OCI-LY7 (cell line): Measurements from ENCODE around the gene OVCA2.

Experiments
- EZH2phosphoT487 ChIP-seq: fragments of 200-600 bp; sonication (generic); IDR thresholded peaks from 2 replicates; pipeline ENCODE4 v1.6.1; 2018; ENCODE audit warnings: low read depth, borderline replicate concordance, mild to moderate bottlenecking, mixed run types, antibody characterized with exemption, low read length, moderate library complexity, mixed read lengths
- TF ChIP-seq, protein P1 (sequence below): fragments of 200-600 bp; sonication (generic); conservative IDR thresholded peaks from 2 replicates; pipeline ENCODE4 v1.5.1; 2014; ENCODE audit warnings: mild to moderate bottlenecking, antibody characterized with exemption, low read length, moderate library complexity, mixed read lengths

DNA sequence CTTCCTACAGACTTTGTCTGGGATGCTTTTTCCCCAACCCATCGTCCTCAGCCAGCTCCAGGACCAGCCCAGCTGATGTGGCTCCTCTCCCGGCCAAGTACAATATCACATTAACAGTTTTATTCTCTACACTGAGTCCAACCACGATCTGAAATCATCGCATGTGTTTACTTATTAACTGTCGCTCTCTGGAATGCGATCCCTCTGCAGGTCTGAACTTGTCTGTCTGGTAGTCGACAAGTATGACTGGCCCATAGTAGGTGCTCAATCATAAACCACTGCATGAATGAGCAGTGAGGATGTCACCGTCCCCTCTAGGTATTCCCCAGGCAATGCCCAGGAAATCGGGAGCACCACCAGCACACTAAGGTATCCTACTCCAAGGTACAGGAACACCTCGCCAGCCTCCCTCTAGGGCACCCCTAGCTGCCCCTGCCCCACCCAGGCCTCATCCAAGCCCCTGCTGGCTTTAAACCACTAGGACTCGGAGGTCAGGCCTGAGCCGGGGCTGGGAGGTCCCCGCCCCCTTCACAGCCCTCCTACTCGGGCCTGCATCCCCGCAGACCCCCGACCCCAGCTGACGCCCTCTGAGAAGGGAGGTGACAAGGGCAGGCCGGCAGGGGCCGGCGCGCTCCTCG, 44.4 kb upstream of the OVCA2 start:
- TF ChIP-seq, protein P1, sequence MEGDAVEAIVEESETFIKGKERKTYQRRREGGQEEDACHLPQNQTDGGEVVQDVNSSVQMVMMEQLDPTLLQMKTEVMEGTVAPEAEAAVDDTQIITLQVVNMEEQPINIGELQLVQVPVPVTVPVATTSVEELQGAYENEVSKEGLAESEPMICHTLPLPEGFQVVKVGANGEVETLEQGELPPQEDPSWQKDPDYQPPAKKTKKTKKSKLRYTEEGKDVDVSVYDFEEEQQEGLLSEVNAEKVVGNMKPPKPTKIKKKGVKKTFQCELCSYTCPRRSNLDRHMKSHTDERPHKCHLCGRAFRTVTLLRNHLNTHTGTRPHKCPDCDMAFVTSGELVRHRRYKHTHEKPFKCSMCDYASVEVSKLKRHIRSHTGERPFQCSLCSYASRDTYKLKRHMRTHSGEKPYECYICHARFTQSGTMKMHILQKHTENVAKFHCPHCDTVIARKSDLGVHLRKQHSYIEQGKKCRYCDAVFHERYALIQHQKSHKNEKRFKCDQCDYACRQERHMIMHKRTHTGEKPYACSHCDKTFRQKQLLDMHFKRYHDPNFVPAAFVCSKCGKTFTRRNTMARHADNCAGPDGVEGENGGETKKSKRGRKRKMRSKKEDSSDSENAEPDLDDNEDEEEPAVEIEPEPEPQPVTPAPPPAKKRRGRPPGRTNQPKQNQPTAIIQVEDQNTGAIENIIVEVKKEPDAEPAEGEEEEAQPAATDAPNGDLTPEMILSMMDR = no peak
- no peak for TF ChIP-seq EZH2phosphoT487
